Endothelial cell of umbilical vein (primary cell): Measurements from ENCODE around the gene MRPL2. TPM values are rescaled to one million over a fixed set of nuclear protein-coding genes. Genes with fewer than 3 reads are reported as not detected.

Source experiments
- BruUV-seq: library from RNA; stranded (reverse); fragments of 400-500 nt; replicated peaks from 2 replicates; lab custom pipeline; 2021; lab: Mats Ljungman, UMichigan
- CTCF ChIA-PET: fragments of 300-600, 350-600 bp; sonication (Branson Sonifier 250); formaldehyde crosslinking; loops from one replicate; lab custom pipeline; 2021; ENCODE audit warnings: antibody characterized with exemption, inconsistent platforms; lab: Charles Lee
- POLR2A ChIA-PET: fragments of 300-600, 350-600 bp; sonication (Branson Sonifier 250); formaldehyde crosslinking; loops from one replicate; lab custom pipeline; 2021; ENCODE audit warnings: antibody characterized with exemption, inconsistent platforms; lab: Charles Lee
- DNase-seq: peaks from one replicate; pipeline ENCODE4 v3.0.0-alpha.2; 2011; ENCODE audit warnings: low read depth, low spot score
- FAIRE-seq: peaks from 2 replicates; lab custom pipeline; 2011; peaks lifted over from hg19 to GRCh38; lab: Jason Lieb, UNC
- H2AFZ ChIP-seq: 2 replicates; pipeline ENCODE4 v1.6.0; 2012; ENCODE audit warnings: low read depth, low read length, control low read depth, inconsistent platforms
- H3K27ac ChIP-seq: 2 replicates; pipeline ENCODE4 v1.5.1; 2011; ENCODE audit warnings: low read depth, mild to moderate bottlenecking, control low read depth, low read length, moderate library complexity; ENCODE audit not compliant: insufficient read depth
- H3K27me3 ChIP-seq, 2 experiments: 2 replicates each; pipeline versions ENCODE4 v1.6.0 to v1.6.1; 2011; ENCODE audit warnings: low read length in 2 of 2, mixed read lengths in 1 of 2; ENCODE audit not compliant: control insufficient read depth in 2 of 2, insufficient read depth in 2 of 2
- H3K36me3 ChIP-seq, 2 experiments: 2 replicates in 1 of 2; 3 replicates in 1 of 2; pipeline ENCODE4 v1.5.1; 2011; ENCODE audit warnings: low read length in 2 of 2, mild to moderate bottlenecking in 1 of 2, moderate library complexity in 1 of 2; ENCODE audit not compliant: control insufficient read depth in 2 of 2, insufficient read depth in 2 of 2; ENCODE audit errors: extremely low read depth in 1 of 2
- H3K4me1 ChIP-seq: 3 replicates; pipeline ENCODE4 v1.5.1; 2011; ENCODE audit warnings: mild to moderate bottlenecking, low read length; ENCODE audit not compliant: control insufficient read depth, insufficient read depth; ENCODE audit errors: extremely low read depth
- H3K4me2 ChIP-seq: 2 replicates; pipeline ENCODE4 v1.6.1; 2011; ENCODE audit warnings: low read length, control low read depth, mixed read lengths; ENCODE audit not compliant: insufficient read depth
- H3K4me3 ChIP-seq, 3 experiments: fragments of 200-600 bp in 1 of 3; sonication (generic), shearing (Covaris generic) in 1 of 3; replicated peaks in 1 of 3; 2 replicates each; pipeline ENCODE4 v1.5.1; 2011 to 2016; ENCODE audit warnings: control low read depth in 3 of 3, low read length in 3 of 3, mild to moderate bottlenecking in 2 of 3, inconsistent platforms in 1 of 3, low read depth in 1 of 3, moderate library complexity in 1 of 3; ENCODE audit not compliant: insufficient read depth in 1 of 3
- H3K79me2 ChIP-seq: 2 replicates; pipeline ENCODE4 v1.6.0; 2012; ENCODE audit warnings: low read length, inconsistent platforms; ENCODE audit not compliant: control insufficient read depth, insufficient read depth
- H3K9ac ChIP-seq: replicated peaks from 2 replicates; pipeline ENCODE3; 2011; ENCODE audit warnings: low read length, control low read depth; ENCODE audit not compliant: insufficient read depth; ENCODE audit errors: extremely low read depth
- H3K9me1 ChIP-seq: replicated peaks from 3 replicates; pipeline ENCODE4 v1.6.0; 2011; ENCODE audit warnings: mild to moderate bottlenecking, low read length; ENCODE audit not compliant: control insufficient read depth, insufficient read depth; ENCODE audit errors: extremely low read depth
- H3K9me3 ChIP-seq: replicated peaks from 2 replicates; pipeline ENCODE4 v1.5.1; 2012; ENCODE audit warnings: low read length, inconsistent platforms; ENCODE audit not compliant: control insufficient read depth, insufficient read depth
- H4K20me1 ChIP-seq: replicated peaks from 2 replicates; pipeline ENCODE3; 2011; ENCODE audit warnings: mild to moderate bottlenecking, low read length; ENCODE audit not compliant: control insufficient read depth, insufficient read depth; ENCODE audit errors: extremely low read depth
- CTCF ChIP-seq, 2 donors: IDR thresholded peaks; 1 replicate in 1 of 2; 2 replicates in 1 of 2; pipeline ENCODE4 v1.5.1; 2011; ENCODE audit warnings: low read length in 2 of 2, mild to moderate bottlenecking in 2 of 2, moderate library complexity in 2 of 2, control low read depth in 1 of 2, inconsistent platforms in 1 of 2, low read depth in 1 of 2; ENCODE audit not compliant: insufficient read depth in 1 of 2; ENCODE audit errors: extremely low read depth in 1 of 2
- MYC ChIP-seq: IDR thresholded peaks from one replicate; pipeline ENCODE4 v1.6.1; 2011; ENCODE audit warnings: mild to moderate bottlenecking, low read depth, low read length
- dilution Hi-C: fragments of 300-500 bp; cut with MboI; formaldehyde crosslinking; loops from one replicate; pipeline ENCODE4 v1.15.0; 2019; ENCODE audit warnings: low sequenced_read_pairs; ENCODE audit not compliant: extremely low pct_ligation_motif_present
- intact Hi-C: fragments of 100-400 bp; cut with micrococcal nuclease; formaldehyde crosslinking; loops from one replicate; pipeline ENCODE4 v1.10.0; 2022
- polyA plus RNA-seq, 4 experiments: library from polyadenylated mRNA; depleted of rRNA in 3 of 4; stranded (reverse) in 3 of 4; unstranded in 1 of 4; fragments of >200 nt; gene quantifications; 2 replicates each; pipeline versions ENCODE4 v1.2.1 to v1.2.3, GENCODE V29; 2011 to 2012; ENCODE audit warnings: missing spikeins in 1 of 4
- total RNA-seq: library from RNA; stranded (reverse); gene quantifications from 2 replicates; pipeline ENCODE4 v1.2.3, GENCODE V29; 2021

Gene MRPL2
- total and polyA plus RNA-seq, 2 donors (not counting 3 experiments of a cell fraction or from before 2014, with no cell fraction given) = 37.6 to 63.6 TPM

GRCh38 chr6:43011207-43011606 is 48.0 kb downstream of the MRPL2 start:
- H3K27me3 ChIP-seq = no peaks in the 10 kb centered on the region
- H2AFZ ChIP-seq = no peak overlapping the region
- ChIA-PET POLR2A (no interaction called here), CTCF (interaction anchor here (1.1 to 8.7 kb wide), 5 partner anchors 27 to 133 kb away, joined by 3 to 55 read pairs (median 5); partner anchors contain the start of gene PPP2R5D)
- no peaks in the 10 kb centered on the region for H3K9me1 ChIP-seq
- H3K9me3 ChIP-seq = no peaks in the 10 kb centered on the region
- FAIRE-seq = no peak
- H3K27ac ChIP-seq = no peak overlapping the region
- peaks cover 25% of the 10 kb centered on the region for H3K79me2 ChIP-seq
- dilution Hi-C loops = no loop called here
- no peak overlapping the region for H3K9ac ChIP-seq
- no peaks in the 10 kb centered on the region for H4K20me1 ChIP-seq
- H3K36me3 ChIP-seq = peaks cover 16 to 33% of the 10 kb centered on the region in 2 experiments
- no peak overlapping the region for H3K4me3 ChIP-seq
- H3K4me1 ChIP-seq = peaks cover 17% of the 10 kb centered on the region
- TF ChIP-seq MYC = no peak
- intact Hi-C loops = loop anchor here (5.0 kb wide), 1 partner anchor 49 kb away; the partner anchor contains the start of gene GNMT
- H3K4me2 ChIP-seq = no peak overlapping the region
- BruUV-seq = TSS peak; percentile 13
- DNase-seq = no peak

GRCh38 chr6:43009124-43009523 is 50.1 kb downstream of the MRPL2 start:
- Histone ChIP-seq H3K9me1 (no peaks in the 10 kb centered on the region), H3K36me3 (peaks cover 16 to 33% of the 10 kb centered on the region in 2 experiments), H3K4me1 (peaks cover 12% of the 10 kb centered on the region), H3K4me2 (no peak overlapping the region), H3K9me3 (no peaks in the 10 kb centered on the region), H3K79me2 (peaks cover 8% of the 10 kb centered on the region), H4K20me1 (no peaks in the 10 kb centered on the region), H3K4me3 (no peak overlapping the region), H3K9ac (no peak overlapping the region), H3K27ac (no peak overlapping the region), H3K27me3 (no peaks in the 10 kb centered on the region), H2AFZ (no peak overlapping the region)
- ChIA-PET CTCF (interaction anchor here (0.8 to 8.7 kb wide), 3 partner anchors 13 to 135 kb away, joined by 3 to 55 read pairs (median 3); no protein-coding TSS in a partner anchor), POLR2A (no interaction called here)
- intact Hi-C loops (loop anchor here (1.0 to 5.0 kb wide), 3 partner anchors 108 to 134 kb away; no protein-coding TSS in a partner anchor), dilution Hi-C loops (no loop called here)
- peak; percentile 49 to 60 for TF ChIP-seq CTCF (IDR thresholded peaks at IDR 0.05; ENCODE audit: extremely low read depth in 1 of 2, insufficient read depth in 1 of 2, low read depth in 1 of 2, low read length in 2 of 2)
- TF ChIP-seq MYC = no peak
- peak; percentile 49 for DNase-seq
- no TSS peak for BruUV-seq
- FAIRE-seq = peak; percentile 56
